WTC11 (cell line): Measurements from ENCODE around the gene OGFOD3. TPM values are rescaled to one million over a fixed set of nuclear protein-coding genes. Genes with fewer than 3 reads are reported as not detected.

Source experiments
- CBFB ChIP-seq: sonication (generic); formaldehyde crosslinking; IDR thresholded peaks from 2 replicates; pipeline ENCODE4 v1.8.1; 2022; ENCODE audit warnings: mild to moderate bottlenecking, low read depth, missing genetic modification reagents
- MXD4 ChIP-seq: fragments of 250-450 bp; sonication (Bioruptor Pico); IDR thresholded peaks from 2 replicates; pipeline ENCODE4 v1.8.0; 2021; ENCODE audit warnings: mild to moderate bottlenecking, moderate library complexity, borderline replicate concordance
- NFE2L1 ChIP-seq: sonication (generic); formaldehyde crosslinking; IDR thresholded peaks from 2 replicates; pipeline ENCODE4 v1.8.1; 2023; ENCODE audit warnings: missing genetic modification reagents
- NR2C2 ChIP-seq: sonication (generic); formaldehyde crosslinking; IDR thresholded peaks from 2 replicates; pipeline ENCODE4 v1.8.0; 2022; ENCODE audit warnings: mild to moderate bottlenecking, missing genetic modification reagents
- SMAD3 ChIP-seq: sonication (generic); formaldehyde crosslinking; IDR thresholded peaks from 2 replicates; pipeline ENCODE4 v1.8.0; 2022; ENCODE audit warnings: missing genetic modification reagents, mild to moderate bottlenecking, borderline replicate concordance
- TEAD1 ChIP-seq: sonication (generic); formaldehyde crosslinking; IDR thresholded peaks from 2 replicates; pipeline ENCODE4 v1.8.0; 2022; ENCODE audit warnings: mild to moderate bottlenecking, missing genetic modification reagents
- ZNF263 ChIP-seq: sonication (generic); formaldehyde crosslinking; IDR thresholded peaks from 2 replicates; pipeline ENCODE4 v1.8.1; 2022; ENCODE audit warnings: low read depth, mild to moderate bottlenecking, moderate library complexity, missing genetic modification reagents
- ZNF396 ChIP-seq: fragments of 250-450 bp; sonication (Bioruptor Pico); IDR thresholded peaks from 2 replicates; pipeline ENCODE4 v1.8.0; 2021; ENCODE audit warnings: mild to moderate bottlenecking, moderate library complexity, borderline replicate concordance
- ZNF423 ChIP-seq: fragments of 250-450 bp; sonication (Bioruptor Pico); IDR thresholded peaks from 2 replicates; pipeline ENCODE4 v2.1.2; 2022; ENCODE audit warnings: mild to moderate bottlenecking, moderate library complexity
- total RNA-seq: library from RNA; stranded (reverse); gene quantifications from 3 replicates; pipeline ENCODE4 v1.2.3, GENCODE V29; 2021
- TF ChIP-seq, protein P1 (sequence below): sonication (generic); formaldehyde crosslinking; IDR thresholded peaks from 2 replicates; pipeline ENCODE4 v1.8.1; 2022; ENCODE audit warnings: low read depth, missing genetic modification reagents, borderline replicate concordance
- TF ChIP-seq, protein P2 (sequence below): fragments of 250-450 bp; sonication (Bioruptor Pico); IDR thresholded peaks from 2 replicates; pipeline ENCODE4 v1.9.0; 2021; ENCODE audit warnings: mild to moderate bottlenecking
- TF ChIP-seq, protein P3 (sequence below): sonication (generic); formaldehyde crosslinking; IDR thresholded peaks from 2 replicates; pipeline ENCODE4 v1.8.1; 2022; ENCODE audit warnings: mild to moderate bottlenecking, moderate library complexity, missing genetic modification reagents
- TF ChIP-seq, protein P4 (sequence below): sonication (generic); formaldehyde crosslinking; IDR thresholded peaks from 2 replicates; pipeline ENCODE4 v1.8.0; 2022; ENCODE audit warnings: mild to moderate bottlenecking, missing genetic modification reagents
- TF ChIP-seq, protein P5 (sequence below): sonication (generic); formaldehyde crosslinking; IDR thresholded peaks from 2 replicates; pipeline ENCODE4 v1.8.0; 2023; ENCODE audit warnings: mild to moderate bottlenecking, missing genetic modification reagents
- TF ChIP-seq, protein P6 (sequence below): fragments of 250-450 bp; sonication (Bioruptor Pico); IDR thresholded peaks from 2 replicates; pipeline ENCODE4 v1.9.0; 2021; ENCODE audit warnings: moderate library complexity, mild to moderate bottlenecking, inconsistent platforms, borderline replicate concordance
- TF ChIP-seq, protein P7 (sequence below): sonication (generic); formaldehyde crosslinking; IDR thresholded peaks from 2 replicates; pipeline ENCODE4 v1.8.1; 2022; ENCODE audit warnings: missing genetic modification reagents, borderline replicate concordance
- TF ChIP-seq, protein P8 (sequence below): sonication (generic); formaldehyde crosslinking; IDR thresholded peaks from 2 replicates; pipeline ENCODE4 v1.8.0; 2022; ENCODE audit warnings: mild to moderate bottlenecking, missing genetic modification reagents
- TF ChIP-seq, protein P9 (sequence below): sonication (generic); formaldehyde crosslinking; IDR thresholded peaks from 2 replicates; pipeline ENCODE4 v1.8.1; 2023; ENCODE audit warnings: mild to moderate bottlenecking, missing genetic modification reagents, moderate library complexity
- TF ChIP-seq, protein P10 (sequence below): sonication (generic); formaldehyde crosslinking; IDR thresholded peaks from 2 replicates; pipeline ENCODE4 v1.8.0; 2022; ENCODE audit warnings: missing genetic modification reagents

Gene OGFOD3
- total RNA-seq, 1 experiment from 2014 or later, result 20.4 TPM

DNA sequence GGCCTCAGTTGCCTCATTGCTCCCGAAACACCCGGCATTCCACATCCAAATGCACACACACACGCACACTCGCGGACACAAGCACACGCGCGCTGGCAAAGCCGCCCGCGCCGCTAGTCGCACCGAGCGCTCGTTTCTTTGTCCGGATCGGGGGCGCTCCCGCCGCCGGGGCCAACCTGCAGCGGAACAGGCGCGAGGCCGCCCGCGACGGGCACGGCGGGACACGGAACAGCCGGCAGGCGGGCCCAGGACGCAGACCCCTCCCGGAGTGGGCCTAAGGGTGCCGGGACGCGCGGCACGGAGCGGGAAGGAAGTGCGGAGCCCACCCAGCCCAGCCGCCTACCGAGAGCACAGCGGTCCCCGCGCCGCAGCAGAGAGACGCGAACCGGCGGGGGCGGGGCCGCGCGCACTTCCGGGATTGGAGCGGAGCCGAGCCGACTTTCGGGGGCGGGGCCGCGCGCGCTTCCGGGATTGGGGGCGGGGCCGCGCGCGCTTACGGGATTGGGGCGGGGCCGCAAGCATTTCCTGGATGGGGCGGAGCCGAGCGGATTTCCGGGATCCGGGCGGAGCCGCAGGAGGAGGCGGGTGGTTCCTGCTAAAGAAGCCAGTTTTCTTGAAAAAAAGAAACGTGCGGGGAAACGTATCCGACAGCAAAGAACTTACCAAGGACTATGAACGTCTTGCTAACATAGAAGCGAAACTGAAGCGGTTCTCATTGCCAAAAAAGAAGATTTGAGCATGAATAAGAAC lies 32.1 kb upstream of the OGFOD3 start, which contains the start of gene CYBC1 (continued):
- TF ChIP-seq, protein P1, sequence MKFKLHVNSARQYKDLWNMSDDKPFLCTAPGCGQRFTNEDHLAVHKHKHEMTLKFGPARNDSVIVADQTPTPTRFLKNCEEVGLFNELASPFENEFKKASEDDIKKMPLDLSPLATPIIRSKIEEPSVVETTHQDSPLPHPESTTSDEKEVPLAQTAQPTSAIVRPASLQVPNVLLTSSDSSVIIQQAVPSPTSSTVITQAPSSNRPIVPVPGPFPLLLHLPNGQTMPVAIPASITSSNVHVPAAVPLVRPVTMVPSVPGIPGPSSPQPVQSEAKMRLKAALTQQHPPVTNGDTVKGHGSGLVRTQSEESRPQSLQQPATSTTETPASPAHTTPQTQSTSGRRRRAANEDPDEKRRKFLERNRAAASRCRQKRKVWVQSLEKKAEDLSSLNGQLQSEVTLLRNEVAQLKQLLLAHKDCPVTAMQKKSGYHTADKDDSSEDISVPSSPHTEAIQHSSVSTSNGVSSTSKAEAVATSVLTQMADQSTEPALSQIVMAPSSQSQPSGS (CRISPR knock-in tag), result no peak
- TF ChIP-seq, protein P2, sequence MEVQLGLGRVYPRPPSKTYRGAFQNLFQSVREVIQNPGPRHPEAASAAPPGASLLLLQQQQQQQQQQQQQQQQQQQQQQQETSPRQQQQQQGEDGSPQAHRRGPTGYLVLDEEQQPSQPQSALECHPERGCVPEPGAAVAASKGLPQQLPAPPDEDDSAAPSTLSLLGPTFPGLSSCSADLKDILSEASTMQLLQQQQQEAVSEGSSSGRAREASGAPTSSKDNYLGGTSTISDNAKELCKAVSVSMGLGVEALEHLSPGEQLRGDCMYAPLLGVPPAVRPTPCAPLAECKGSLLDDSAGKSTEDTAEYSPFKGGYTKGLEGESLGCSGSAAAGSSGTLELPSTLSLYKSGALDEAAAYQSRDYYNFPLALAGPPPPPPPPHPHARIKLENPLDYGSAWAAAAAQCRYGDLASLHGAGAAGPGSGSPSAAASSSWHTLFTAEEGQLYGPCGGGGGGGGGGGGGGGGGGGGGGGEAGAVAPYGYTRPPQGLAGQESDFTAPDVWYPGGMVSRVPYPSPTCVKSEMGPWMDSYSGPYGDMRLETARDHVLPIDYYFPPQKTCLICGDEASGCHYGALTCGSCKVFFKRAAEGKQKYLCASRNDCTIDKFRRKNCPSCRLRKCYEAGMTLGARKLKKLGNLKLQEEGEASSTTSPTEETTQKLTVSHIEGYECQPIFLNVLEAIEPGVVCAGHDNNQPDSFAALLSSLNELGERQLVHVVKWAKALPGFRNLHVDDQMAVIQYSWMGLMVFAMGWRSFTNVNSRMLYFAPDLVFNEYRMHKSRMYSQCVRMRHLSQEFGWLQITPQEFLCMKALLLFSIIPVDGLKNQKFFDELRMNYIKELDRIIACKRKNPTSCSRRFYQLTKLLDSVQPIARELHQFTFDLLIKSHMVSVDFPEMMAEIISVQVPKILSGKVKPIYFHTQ (CRISPR knock-in tag), result no peak
- TF ChIP-seq, protein P3, sequence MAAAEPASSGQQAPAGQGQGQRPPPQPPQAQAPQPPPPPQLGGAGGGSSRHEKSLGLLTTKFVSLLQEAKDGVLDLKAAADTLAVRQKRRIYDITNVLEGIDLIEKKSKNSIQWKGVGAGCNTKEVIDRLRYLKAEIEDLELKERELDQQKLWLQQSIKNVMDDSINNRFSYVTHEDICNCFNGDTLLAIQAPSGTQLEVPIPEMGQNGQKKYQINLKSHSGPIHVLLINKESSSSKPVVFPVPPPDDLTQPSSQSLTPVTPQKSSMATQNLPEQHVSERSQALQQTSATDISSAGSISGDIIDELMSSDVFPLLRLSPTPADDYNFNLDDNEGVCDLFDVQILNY, result peak; percentile 90
- TF ChIP-seq, protein P4, sequence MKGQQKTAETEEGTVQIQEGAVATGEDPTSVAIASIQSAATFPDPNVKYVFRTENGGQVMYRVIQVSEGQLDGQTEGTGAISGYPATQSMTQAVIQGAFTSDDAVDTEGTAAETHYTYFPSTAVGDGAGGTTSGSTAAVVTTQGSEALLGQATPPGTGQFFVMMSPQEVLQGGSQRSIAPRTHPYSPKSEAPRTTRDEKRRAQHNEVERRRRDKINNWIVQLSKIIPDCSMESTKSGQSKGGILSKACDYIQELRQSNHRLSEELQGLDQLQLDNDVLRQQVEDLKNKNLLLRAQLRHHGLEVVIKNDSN, result no peak; the same call in 1 of the 2 replicates
- TF ChIP-seq, protein P5, sequence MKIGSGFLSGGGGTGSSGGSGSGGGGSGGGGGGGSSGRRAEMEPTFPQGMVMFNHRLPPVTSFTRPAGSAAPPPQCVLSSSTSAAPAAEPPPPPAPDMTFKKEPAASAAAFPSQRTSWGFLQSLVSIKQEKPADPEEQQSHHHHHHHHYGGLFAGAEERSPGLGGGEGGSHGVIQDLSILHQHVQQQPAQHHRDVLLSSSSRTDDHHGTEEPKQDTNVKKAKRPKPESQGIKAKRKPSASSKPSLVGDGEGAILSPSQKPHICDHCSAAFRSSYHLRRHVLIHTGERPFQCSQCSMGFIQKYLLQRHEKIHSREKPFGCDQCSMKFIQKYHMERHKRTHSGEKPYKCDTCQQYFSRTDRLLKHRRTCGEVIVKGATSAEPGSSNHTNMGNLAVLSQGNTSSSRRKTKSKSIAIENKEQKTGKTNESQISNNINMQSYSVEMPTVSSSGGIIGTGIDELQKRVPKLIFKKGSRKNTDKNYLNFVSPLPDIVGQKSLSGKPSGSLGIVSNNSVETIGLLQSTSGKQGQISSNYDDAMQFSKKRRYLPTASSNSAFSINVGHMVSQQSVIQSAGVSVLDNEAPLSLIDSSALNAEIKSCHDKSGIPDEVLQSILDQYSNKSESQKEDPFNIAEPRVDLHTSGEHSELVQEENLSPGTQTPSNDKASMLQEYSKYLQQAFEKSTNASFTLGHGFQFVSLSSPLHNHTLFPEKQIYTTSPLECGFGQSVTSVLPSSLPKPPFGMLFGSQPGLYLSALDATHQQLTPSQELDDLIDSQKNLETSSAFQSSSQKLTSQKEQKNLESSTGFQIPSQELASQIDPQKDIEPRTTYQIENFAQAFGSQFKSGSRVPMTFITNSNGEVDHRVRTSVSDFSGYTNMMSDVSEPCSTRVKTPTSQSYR (CRISPR knock-in tag), result no peak
- TF ChIP-seq MXD4 (CRISPR knock-in tag), result no peak
- TF ChIP-seq ZNF263 (CRISPR knock-in tag), result no peak
- TF ChIP-seq NFE2L1 (CRISPR knock-in tag), result no peak
- TF ChIP-seq, protein P6, sequence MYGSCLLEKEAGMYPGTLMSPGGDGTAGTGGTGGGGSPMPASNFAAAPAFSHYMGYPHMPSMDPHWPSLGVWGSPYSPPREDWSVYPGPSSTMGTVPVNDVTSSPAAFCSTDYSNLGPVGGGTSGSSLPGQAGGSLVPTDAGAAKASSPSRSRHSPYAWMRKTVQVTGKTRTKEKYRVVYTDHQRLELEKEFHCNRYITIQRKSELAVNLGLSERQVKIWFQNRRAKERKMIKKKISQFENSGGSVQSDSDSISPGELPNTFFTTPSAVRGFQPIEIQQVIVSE (CRISPR knock-in tag), result no peak
- no peak for TF ChIP-seq CBFB (CRISPR knock-in tag)
- TF ChIP-seq, protein P7, sequence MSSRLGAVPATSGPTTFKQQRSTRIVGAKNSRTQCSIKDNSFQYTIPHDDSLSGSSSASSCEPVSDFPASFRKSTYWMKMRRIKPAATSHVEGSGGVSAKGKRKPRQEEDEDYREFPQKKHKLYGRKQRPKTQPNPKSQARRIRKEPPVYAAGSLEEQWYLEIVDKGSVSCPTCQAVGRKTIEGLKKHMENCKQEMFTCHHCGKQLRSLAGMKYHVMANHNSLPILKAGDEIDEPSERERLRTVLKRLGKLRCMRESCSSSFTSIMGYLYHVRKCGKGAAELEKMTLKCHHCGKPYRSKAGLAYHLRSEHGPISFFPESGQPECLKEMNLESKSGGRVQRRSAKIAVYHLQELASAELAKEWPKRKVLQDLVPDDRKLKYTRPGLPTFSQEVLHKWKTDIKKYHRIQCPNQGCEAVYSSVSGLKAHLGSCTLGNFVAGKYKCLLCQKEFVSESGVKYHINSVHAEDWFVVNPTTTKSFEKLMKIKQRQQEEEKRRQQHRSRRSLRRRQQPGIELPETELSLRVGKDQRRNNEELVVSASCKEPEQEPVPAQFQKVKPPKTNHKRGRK (CRISPR knock-in tag), result no peak
- peak; percentile 57 for TF ChIP-seq ZNF423
- TF ChIP-seq, protein P8, sequence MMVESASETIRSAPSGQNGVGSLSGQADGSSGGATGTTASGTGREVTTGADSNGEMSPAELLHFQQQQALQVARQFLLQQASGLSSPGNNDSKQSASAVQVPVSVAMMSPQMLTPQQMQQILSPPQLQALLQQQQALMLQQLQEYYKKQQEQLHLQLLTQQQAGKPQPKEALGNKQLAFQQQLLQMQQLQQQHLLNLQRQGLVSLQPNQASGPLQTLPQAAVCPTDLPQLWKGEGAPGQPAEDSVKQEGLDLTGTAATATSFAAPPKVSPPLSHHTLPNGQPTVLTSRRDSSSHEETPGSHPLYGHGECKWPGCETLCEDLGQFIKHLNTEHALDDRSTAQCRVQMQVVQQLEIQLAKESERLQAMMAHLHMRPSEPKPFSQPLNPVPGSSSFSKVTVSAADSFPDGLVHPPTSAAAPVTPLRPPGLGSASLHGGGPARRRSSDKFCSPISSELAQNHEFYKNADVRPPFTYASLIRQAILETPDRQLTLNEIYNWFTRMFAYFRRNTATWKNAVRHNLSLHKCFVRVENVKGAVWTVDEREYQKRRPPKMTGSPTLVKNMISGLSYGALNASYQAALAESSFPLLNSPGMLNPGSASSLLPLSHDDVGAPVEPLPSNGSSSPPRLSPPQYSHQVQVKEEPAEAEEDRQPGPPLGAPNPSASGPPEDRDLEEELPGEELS (CRISPR knock-in tag), result peak; percentile 82
- no peak for TF ChIP-seq ZNF396 (CRISPR knock-in tag)
- TF ChIP-seq, protein P9, sequence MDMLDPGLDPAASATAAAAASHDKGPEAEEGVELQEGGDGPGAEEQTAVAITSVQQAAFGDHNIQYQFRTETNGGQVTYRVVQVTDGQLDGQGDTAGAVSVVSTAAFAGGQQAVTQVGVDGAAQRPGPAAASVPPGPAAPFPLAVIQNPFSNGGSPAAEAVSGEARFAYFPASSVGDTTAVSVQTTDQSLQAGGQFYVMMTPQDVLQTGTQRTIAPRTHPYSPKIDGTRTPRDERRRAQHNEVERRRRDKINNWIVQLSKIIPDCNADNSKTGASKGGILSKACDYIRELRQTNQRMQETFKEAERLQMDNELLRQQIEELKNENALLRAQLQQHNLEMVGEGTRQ (CRISPR knock-in tag), result no peak; the same call in 1 of the 2 replicates
- peak; percentile 54; the same call in 1 of the 2 replicates for TF ChIP-seq TEAD1 (CRISPR knock-in tag)
- TF ChIP-seq SMAD3 (CRISPR knock-in tag), result 0 out of 2 replicates have a peak, but pooled peaks have one; percentile 18
- TF ChIP-seq, protein P10, sequence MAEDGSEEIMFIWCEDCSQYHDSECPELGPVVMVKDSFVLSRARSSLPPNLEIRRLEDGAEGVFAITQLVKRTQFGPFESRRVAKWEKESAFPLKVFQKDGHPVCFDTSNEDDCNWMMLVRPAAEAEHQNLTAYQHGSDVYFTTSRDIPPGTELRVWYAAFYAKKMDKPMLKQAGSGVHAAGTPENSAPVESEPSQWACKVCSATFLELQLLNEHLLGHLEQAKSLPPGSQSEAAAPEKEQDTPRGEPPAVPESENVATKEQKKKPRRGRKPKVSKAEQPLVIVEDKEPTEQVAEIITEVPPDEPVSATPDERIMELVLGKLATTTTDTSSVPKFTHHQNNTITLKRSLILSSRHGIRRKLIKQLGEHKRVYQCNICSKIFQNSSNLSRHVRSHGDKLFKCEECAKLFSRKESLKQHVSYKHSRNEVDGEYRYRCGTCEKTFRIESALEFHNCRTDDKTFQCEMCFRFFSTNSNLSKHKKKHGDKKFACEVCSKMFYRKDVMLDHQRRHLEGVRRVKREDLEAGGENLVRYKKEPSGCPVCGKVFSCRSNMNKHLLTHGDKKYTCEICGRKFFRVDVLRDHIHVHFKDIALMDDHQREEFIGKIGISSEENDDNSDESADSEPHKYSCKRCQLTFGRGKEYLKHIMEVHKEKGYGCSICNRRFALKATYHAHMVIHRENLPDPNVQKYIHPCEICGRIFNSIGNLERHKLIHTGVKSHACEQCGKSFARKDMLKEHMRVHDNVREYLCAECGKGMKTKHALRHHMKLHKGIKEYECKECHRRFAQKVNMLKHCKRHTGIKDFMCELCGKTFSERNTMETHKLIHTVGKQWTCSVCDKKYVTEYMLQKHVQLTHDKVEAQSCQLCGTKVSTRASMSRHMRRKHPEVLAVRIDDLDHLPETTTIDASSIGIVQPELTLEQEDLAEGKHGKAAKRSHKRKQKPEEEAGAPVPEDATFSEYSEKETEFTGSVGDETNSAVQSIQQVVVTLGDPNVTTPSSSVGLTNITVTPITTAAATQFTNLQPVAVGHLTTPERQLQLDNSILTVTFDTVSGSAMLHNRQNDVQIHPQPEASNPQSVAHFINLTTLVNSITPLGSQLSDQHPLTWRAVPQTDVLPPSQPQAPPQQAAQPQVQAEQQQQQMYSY (CRISPR knock-in tag), result no peak
- no peak for TF ChIP-seq NR2C2 (CRISPR knock-in tag)
